ENCODE data around the gene AFAP1L1.

Gene AFAP1L1

GRCh38 chr5:149304195-149305078 is 32.8 kb downstream of the AFAP1L1 start:
- in situ Hi-C loops (cut with MboI; ENCODE audit: low sequenced_read_pairs), result no loop called here

- in situ Hi-C loops (cut with MboI; ENCODE audit: low sequenced_read_pairs), result no loop called here
Observed at GRCh38 chr5:149309354-149309753, 37.7 kb downstream of the AFAP1L1 start.

GRCh38 chr5:149310488-149310887 is 38.8 kb downstream of the AFAP1L1 start:
- in situ Hi-C loops (cut with MboI; ENCODE audit: low sequenced_read_pairs), result no loop called here

- in situ Hi-C loops (cut with MboI; ENCODE audit: low sequenced_read_pairs), result no loop called here
Observed at GRCh38 chr5:149310947-149311658, 39.4 kb downstream of the AFAP1L1 start.

GRCh38 chr5:149313151-149313841 is 41.6 kb downstream of the AFAP1L1 start:
- in situ Hi-C loops (cut with MboI; ENCODE audit: low sequenced_read_pairs), result no loop called here

GRCh38 chr5:149314571-149315111 is 43.0 kb downstream of the AFAP1L1 start:
- in situ Hi-C loops (cut with MboI; ENCODE audit: low sequenced_read_pairs), result no loop called here

- in situ Hi-C loops (cut with MboI; ENCODE audit: low sequenced_read_pairs), result no loop called here
Observed at GRCh38 chr5:149315753-149316152, 44.1 kb downstream of the AFAP1L1 start.

GRCh38 chr5:149317281-149318048 is 45.8 kb downstream of the AFAP1L1 start:
- in situ Hi-C loops (cut with MboI; ENCODE audit: low sequenced_read_pairs), result no loop called here

GRCh38 chr5:149319174-149319573 is 47.5 kb downstream of the AFAP1L1 start:
- in situ Hi-C loops (cut with MboI; ENCODE audit: low sequenced_read_pairs), result no loop called here

- in situ Hi-C loops (cut with MboI; ENCODE audit: low sequenced_read_pairs), result no loop called here
Observed at GRCh38 chr5:149320791-149321330, 49.2 kb downstream of the AFAP1L1 start.

GRCh38 chr5:149322518-149322917 is 50.9 kb downstream of the AFAP1L1 start:
- in situ Hi-C loops (cut with MboI; ENCODE audit: low sequenced_read_pairs), result no loop called here

GRCh38 chr5:149323210-149323609 is 51.6 kb downstream of the AFAP1L1 start:
- in situ Hi-C loops (cut with MboI; ENCODE audit: low sequenced_read_pairs), result no loop called here

- in situ Hi-C loops (cut with MboI; ENCODE audit: low sequenced_read_pairs), result no loop called here
Observed at GRCh38 chr5:149323621-149324205, 52.1 kb downstream of the AFAP1L1 start.

GRCh38 chr5:149324641-149325040 is 53.0 kb downstream of the AFAP1L1 start:
- in situ Hi-C loops (cut with MboI; ENCODE audit: low sequenced_read_pairs), result no loop called here

GRCh38 chr5:149325166-149325735 is 53.6 kb downstream of the AFAP1L1 start:
- in situ Hi-C loops (cut with MboI; ENCODE audit: low sequenced_read_pairs), result no loop called here

- in situ Hi-C loops (cut with MboI; ENCODE audit: low sequenced_read_pairs), result no loop called here
Observed at GRCh38 chr5:149325894-149326293, 54.2 kb downstream of the AFAP1L1 start.

- in situ Hi-C loops (cut with MboI; ENCODE audit: low sequenced_read_pairs), result no loop called here
Observed at GRCh38 chr5:149326611-149327010, 55.0 kb downstream of the AFAP1L1 start.

GRCh38 chr5:149328177-149328576 is 56.5 kb downstream of the AFAP1L1 start:
- in situ Hi-C loops (cut with MboI; ENCODE audit: low sequenced_read_pairs), result no loop called here

- in situ Hi-C loops (cut with MboI; ENCODE audit: low sequenced_read_pairs), result no loop called here
Observed at GRCh38 chr5:149333711-149334443, 62.2 kb downstream of the AFAP1L1 start.

Measured in hTERT RPE-1 (cell line).